T-helper 1 cell treated with Interleukin-12 subunit alpha and Interleukin-12 subunit beta and Interleukin-4 antibody, amounts not matched to agents 30 ng/mL and 1 ng/mL, for 36 hours (primary cell): ENCODE measurements around the gene IP6K1. TPM values are rescaled to one million over a fixed set of nuclear protein-coding genes. Genes with fewer than 3 reads are reported as not detected.
"Not testable (repeated sequence)": the region's sequence is repeated elsewhere in the genome, so short reads cannot be mapped to it uniquely, and the experiment has no call there.

Experiments
- intact Hi-C: fragments of 100-400 bp; cut with micrococcal nuclease; formaldehyde crosslinking; loops from one replicate; pipeline ENCODE4 v1.15.1; 2024
- total RNA-seq: library from RNA; stranded (reverse); gene quantifications from 2 replicates; pipeline ENCODE4 v1.2.3, GENCODE V29; 2022

The IP6K1 gene
- total RNA-seq, 1 donor from 2014 or later = 47.2 TPM

- intact Hi-C loops = no loop called here
These were observed 8.9 kb upstream of the IP6K1 start for GRCh38 chr3:49794926-49795905.

DNA sequence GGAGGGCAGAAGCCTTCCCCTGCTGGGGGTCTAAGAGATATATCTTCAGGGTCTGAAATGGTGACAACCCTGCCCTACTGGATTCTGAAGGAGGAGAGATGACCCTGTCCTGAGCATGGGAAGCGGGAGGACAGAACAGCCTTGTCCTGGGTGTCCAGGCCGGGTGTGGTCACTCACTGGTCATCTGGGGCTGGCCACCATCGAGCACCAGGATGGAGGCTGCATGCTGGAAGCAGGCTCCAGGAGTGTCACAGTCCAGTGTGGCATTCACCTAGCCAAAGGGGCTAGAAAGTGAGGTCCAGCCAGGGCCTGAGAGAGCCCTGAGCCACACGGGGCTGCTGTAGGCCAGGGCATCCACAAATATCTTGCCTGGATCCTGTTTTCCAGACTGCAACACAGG, 8.1 kb upstream of the IP6K1 start:
- intact Hi-C loops = no loop called here

GRCh38 chr3:49793486-49794085, 7.2 kb upstream of the IP6K1 start:
- intact Hi-C loops = no loop called here

- intact Hi-C loops = no loop called here
These were observed 6.2 kb upstream of the IP6K1 start for GRCh38 chr3:49792371-49793150.

DNA sequence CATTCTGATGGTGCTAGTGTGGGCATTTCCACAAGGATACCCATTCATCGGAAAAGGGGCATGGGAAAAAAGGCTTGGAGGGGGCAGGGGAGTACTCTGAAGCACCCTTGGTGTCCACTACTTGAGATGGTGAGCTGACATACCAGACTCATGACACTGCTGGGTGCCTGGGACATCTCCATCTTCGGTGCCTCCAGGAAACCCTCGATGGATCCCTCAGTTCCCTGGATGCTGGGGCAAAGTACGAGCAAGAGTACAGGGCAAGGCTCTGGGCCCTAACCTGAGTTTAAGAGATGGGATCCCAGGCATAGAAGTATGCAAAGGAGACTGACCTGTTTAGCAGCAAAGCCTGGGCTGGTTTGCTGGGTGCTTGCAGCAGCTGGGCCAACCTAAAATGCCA, 5.2 kb upstream of the IP6K1 start:
- intact Hi-C loops = no loop called here

GRCh38 chr3:49790626-49791411, 4.5 kb upstream of the IP6K1 start:
- intact Hi-C loops = loop anchor here (1.0 kb wide), 1 partner anchor 11 kb away; no protein-coding TSS in a partner anchor

DNA sequence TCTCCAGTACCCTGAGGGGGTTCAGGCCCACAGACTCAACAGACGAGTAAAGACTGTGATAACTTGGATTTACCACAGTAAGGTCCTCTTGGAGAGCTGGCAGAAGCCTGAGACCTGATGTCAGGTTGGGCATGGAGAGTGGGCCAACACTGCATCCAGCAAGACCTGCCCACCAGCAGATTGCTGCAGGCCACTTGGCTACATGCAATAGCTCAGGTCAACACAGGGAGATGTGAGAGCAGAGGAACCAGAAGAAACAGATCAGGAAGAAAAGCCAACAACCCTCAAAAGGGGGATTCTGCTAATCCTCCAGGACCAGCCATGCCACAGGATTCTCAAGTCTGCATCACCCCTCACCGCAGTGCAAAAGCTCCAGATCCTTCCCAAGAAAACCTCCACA, 1.7 kb upstream of the IP6K1 start:
- intact Hi-C loops = loop anchor here (5.0 kb wide), 2 partner anchors 114 to 1604 kb away; partner anchors contain the start of genes MST1R and RBM15B

DNA sequence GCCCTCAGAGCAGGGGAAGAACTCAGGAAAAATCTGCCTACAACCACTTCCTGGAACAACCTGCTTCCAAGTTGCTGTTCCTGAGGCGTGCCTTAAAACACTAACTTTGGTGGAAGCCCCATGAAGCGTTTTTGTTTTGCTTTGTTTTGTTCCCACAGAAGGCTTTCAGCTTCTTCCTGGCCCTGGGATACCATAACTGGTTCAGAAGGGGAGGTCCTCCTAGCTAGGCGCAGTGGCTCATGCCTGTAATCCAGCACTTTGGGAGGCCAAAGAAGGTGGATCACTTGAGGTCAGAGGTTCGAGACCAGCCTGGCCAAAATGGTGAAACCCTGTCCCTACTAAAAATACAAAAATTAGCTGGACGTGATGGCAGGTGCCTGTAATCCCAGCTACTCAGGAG, 1.2 kb upstream of the IP6K1 start:
- intact Hi-C loops = loop anchor here (2.0 to 5.0 kb wide), 5 partner anchors 115 to 1605 kb away; partner anchors contain the start of genes HYAL3, MON1A, MST1R and NAA80

- intact Hi-C loops = loop anchor here (2.0 to 5.0 kb wide), 5 partner anchors 115 to 1605 kb away; partner anchors contain the start of genes HYAL3, MON1A, MST1R and NAA80
These were observed 781 bp upstream of the IP6K1 start for GRCh38 chr3:49787182-49787464.

- intact Hi-C loops = loop anchor here (1.0 to 5.0 kb wide), 15 partner anchors 17 to 1607 kb away; partner anchors contain the start of genes AMIGO3, APEH, HYAL3 and MON1A
These were observed 581 bp downstream of the IP6K1 start for GRCh38 chr3:49785565-49786356.

DNA sequence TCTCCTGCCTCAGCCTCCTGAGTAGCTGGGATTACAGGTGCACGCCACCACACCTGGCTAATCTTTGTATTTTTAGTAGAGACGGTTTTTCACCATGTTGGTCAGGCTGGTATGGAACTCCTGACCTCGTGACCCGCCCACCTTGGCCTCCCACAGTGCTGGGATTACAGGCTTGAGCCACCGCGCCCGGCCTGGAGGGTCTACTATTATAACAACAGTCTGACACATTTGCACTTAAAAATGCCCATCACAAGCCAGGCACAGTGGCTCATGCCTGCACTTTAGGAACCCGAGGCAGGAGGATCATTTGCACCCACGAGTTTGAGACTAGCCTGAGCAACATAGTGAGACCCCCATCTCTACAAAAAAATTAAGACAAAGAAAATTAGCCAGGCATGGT, 4.1 kb downstream of the IP6K1 start:
- intact Hi-C loops = not testable (repeated sequence)

- intact Hi-C loops = no loop called here
These were observed 4.7 kb downstream of the IP6K1 start for GRCh38 chr3:49781415-49782199.

GRCh38 chr3:49780975-49781365, 5.4 kb downstream of the IP6K1 start:
- intact Hi-C loops = not testable (repeated sequence)

GRCh38 chr3:49780080-49780974, 6.0 kb downstream of the IP6K1 start:
- intact Hi-C loops = no loop called here

- intact Hi-C loops = no loop called here
These were observed 6.8 kb downstream of the IP6K1 start for GRCh38 chr3:49779358-49780079.

DNA sequence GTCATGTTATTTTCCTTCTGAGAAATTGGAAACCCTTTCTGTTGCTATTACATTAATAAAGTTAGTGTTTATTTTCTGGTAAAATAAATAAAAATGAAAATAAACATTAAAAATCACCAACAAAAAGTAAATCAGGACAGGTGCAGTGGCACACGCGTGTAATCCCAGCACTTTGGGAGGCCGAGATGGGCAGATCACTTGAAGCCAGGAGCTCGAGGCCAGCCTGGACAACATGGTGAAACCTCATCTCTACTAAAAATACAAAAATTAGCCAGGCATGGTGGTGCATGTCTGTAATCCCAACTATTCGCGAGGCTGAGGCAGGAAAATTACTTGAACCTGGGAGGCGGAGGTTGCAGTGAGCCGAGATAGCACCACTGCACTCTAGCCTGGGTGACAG, 10.2 kb downstream of the IP6K1 start:
- intact Hi-C loops = not testable (repeated sequence)

DNA sequence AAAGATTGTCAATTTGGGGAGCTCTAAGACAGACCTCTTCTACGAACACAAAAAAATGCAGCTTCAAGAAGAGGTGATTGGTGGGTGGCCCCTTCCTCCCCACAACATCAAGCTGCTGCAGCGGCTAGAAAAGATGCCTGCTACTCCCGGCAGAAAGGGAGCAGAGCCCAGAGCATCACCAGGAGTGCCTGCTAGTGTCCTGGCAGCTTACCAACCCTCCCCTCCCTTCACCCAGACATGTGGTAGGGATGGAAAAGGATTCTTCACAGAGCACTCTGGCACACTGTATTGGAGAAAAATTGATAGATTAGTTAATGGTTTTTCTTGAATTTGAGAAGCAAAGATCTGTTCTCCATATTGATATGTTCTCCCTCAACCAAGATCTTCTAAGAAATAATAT, 10.8 kb downstream of the IP6K1 start:
- intact Hi-C loops = no loop called here
